ENCODE measurements around the gene UFD1.
A peak's percentile ranks its signal among the peaks of the same experiment; 100 is the strongest.

The UFD1 gene

DNA sequence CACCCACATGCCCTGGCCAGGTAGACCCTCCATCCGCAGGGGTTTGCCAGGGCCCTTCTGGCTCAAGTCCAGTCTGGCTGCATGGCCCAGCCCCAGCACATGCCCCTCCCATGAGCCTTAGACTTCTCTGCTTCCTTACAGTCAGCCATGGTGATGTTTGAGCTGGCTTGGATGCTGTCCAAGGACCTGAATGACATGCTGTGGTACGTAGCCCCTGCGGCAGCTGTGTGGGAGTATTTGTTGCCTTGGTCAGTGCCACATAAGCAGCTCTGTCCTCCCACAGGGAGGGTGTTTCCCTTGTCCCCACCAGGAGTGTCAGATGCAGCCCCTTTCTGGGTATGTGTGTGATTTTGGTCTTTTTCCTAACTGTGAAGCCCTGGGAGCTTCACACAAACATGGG lies 18.3 kb upstream of the UFD1 start:
- peak; percentile 66 for DNase-seq (ENCODE audit: low spot score)
- no peak for FAIRE-seq

DNA sequence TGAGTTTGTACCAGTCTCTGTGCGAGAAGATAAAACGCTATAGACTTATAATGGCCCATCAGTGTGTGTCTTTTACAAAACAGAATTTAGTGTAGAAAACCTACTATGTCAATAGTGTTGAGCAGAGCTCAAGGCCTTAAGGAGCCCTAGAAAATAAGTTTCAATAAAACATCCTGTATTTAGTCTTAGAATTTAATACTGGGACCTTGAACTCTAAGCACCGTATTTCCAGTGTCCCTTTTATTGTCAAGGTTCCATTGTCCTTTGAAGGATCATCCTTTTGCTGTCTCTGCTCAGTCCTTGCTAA lies 17.3 kb upstream of the UFD1 start:
- no peak for DNase-seq (ENCODE audit: low spot score)
- FAIRE-seq: no peak

DNA sequence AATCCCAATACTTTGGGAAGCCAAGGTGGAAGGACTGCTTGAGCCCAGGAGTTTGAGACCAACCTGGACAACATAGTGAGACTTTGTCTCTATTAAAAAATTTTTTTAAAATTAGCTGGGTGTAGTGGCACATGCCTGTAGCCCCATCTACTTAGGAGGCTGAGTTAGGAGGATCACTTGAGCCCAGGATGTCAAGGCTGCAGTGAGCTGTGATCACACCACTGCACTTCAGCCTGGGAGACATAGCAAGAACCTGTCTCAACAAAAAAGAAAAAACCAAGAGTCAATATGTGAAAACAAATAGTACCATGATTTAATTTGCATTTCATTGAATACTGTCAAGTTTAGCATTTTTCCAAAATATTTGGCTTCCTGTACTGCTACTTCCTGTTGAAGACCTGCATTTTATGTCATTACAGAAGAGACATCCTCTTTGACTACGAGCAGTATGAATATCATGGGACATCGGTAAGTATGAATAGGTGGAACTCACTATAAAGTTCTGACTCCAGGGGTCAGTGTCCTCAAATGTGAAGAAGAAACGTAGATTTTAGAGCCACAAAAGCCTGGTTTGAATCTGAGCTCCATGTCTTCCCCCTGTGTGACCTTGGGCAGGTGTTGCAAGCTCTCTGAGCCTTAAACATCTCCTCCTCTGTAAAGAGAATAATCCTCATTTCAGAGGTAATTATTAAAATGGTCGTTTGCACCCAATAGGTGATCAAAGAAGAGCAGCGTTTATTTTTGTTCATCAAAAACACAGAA lies 16.8 kb upstream of the UFD1 start:
- DNase-seq (ENCODE audit: low spot score) (no peak), FAIRE-seq (no peak)

- DNase-seq (ENCODE audit: low spot score): no peak
- FAIRE-seq: no peak
Observed at GRCh38 chr22:19494676-19495173, 15.7 kb upstream of the UFD1 start.

DNA sequence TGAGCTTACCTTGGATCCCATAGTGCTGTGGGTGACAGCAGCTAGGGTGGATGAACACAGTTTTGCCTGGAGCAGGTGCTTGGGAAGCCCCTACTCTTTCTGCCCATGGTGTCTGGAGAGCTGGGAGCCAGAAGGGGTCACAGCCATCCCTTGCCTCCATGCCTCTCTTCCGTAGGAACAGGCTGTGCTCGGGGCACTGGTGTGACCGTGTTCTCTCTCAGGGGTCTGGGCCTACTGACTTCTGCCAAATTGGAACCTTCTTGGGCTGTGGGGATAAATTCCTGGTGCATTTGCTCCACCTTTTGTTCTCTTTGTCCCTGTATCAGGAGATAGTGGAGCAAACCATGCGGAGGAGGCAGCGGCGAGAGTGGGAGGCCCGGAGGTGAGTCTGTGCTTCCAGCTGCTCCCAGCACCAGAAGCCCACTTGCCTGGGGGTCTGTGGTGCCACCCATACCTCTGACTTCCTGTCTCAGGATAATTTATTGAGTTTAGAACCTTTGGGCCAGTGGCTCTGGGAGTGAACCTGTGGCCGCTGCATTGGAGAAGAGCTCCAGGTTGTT lies 15.1 kb upstream of the UFD1 start:
- no peak for DNase-seq (ENCODE audit: low spot score)
- FAIRE-seq: no peak

DNA sequence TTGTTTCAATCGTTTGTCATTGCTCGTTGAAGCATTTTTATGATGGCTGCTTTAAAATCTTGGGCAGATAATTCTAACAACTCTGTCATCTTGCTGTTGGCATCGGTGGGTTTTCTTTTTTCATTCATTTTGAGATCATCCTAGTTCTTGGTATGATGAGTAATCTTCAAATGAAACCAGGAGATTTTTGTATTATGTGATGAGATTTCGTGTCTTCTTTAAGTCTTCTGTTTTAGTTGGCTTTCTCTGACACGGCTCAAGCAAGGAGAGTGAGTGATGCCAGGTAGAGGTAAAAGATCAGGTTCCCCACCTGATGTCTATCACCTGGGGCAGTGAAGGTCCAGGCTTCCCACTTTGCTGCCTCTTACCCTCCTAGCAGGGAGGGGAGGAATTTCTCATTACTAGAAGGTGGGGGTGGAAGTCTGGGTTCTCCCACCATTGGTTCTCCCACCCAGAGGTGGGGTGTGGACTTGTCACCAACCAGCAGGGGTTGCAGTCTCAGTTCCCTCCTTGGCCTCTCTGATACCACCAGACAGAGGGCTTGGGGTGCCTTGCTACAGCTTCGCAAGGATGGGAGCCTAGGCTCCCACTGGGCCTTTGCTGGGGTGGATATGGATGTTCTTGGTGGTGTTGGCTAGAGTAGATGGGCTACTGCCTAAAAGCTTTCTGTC lies 13.6 kb upstream of the UFD1 start:
- no peak for DNase-seq (ENCODE audit: low spot score)

DNA sequence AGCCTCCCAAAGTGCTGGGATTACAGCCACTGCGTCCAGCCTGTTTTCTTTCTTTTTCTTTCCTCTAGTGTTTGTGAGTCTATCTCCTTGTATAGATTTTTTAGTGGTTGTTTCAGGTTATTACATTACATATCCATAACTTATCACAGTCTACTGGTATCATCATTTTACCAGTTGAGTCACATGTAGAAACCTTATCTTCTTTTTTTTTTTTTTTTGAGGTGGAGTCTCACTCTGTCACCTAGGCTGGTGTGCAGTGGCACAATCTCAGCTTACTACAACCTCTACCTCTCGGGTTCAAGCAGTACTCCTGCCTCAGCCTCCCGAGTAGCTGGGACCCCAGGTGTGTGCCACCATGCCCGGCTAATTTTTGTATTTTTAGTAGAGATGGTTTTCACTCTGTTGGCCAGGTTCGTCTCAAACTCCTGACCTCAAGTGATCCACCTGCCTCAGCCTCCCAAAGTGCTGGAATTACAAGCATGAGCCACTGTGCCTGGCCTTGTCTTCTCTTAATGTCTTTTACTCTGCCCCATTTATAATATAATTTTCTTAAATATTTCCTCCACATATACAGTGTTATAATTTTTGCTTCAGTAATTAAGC lies 11.7 kb upstream of the UFD1 start:
- FAIRE-seq: no peak
- no peak for DNase-seq (ENCODE audit: low spot score)

More for the DNA sequence above, 13.6 kb upstream of the UFD1 start:
- FAIRE-seq: no peak

- FAIRE-seq: no peak
- no peak for DNase-seq (ENCODE audit: low spot score)
Observed at GRCh38 chr22:19488884-19489843, 10.2 kb upstream of the UFD1 start.

GRCh38 chr22:19488285-19488684 lies 9.3 kb upstream of the UFD1 start:
- DNase-seq (ENCODE audit: low spot score) (no peak), FAIRE-seq (no peak)

DNA sequence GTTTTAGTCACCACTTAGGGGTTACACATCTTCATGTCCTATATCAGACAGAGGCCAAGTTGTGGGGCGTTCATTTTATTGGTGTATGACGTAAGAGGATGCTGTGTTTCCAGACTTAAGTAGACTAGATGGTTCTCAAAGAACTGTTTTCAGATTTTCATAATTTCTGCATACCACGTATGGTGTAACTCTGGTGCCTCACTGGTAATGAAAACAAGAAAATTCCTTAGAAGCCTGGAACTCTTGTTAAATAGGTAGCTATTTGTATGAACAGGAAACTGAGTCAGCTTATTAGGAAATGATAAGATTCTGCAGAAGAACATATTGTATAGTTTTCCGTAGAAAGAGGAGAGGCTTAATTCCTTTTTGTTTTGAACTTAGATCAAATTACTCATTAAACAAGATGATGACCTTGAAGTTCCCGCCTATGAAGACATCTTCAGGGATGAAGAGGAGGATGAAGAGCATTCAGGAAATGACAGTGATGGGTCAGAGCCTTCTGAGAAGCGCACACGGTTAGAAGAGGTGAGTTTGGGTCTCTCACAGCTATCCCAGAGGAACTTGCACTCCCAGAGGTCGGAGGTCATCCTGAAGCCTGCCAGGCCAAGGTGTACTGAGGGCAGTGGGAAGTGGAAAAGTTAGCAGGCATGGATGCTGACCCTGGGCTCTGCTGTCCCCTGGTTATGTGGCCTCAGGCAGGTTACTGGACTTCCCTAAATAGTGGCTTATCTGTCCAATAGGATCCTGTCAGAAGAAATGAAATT lies 4.7 kb upstream of the UFD1 start:
- FAIRE-seq: no peak
- no peak for DNase-seq (ENCODE audit: low spot score)

GRCh38 chr22:19482297-19482696 lies 3.3 kb upstream of the UFD1 start:
- no peak for FAIRE-seq
- DNase-seq (ENCODE audit: low spot score): no peak

DNA sequence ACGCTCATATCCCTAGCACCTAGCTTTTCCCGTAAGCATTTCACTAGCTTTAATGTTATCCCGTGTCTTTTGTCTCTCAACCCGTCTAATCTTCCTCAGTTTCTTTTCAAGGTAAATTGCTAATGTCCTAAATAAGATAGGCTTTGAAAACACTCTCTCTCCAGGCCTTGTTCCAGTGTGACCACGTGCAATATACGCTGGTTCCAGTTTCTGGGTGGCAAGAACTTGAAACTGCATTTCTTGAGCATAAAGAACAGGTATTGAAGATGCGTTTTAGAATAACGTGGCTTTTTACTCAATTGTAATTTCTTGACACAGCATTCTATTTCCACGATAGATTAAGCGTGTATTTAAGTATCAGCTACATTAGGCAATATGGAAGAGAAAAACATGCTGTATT lies 1.8 kb upstream of the UFD1 start:
- FAIRE-seq (no peak), DNase-seq (ENCODE audit: low spot score) (no peak)

DNA sequence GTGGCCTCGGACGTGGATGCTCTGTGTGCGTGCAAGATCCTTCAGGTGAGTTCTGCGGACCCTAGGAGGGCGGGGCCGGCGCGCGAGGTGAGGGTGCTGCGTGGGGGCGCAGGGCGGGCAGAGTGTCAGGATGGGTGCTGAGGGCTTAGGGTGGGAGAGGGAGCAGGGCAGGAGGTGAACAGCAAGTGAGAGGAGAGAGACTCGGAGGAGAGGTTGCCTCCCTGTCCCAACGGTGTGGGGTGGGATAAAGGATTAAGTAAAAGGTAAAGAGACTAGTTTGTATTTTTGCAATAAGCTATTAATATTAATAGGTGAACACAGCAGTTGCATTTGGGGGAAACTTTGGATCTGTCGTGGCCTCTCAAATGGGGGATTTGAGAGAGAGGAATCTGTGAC lies 1.2 kb upstream of the UFD1 start:
- FAIRE-seq (no peak), DNase-seq (ENCODE audit: low spot score) (no peak)

- FAIRE-seq: peak; percentile 83
- DNase-seq (ENCODE audit: low spot score): peak; percentile 94
Observed at GRCh38 chr22:19479355-19480172, 571 bp upstream of the UFD1 start, which contains the start of gene CDC45. Gene CDC45 (plus strand): TSS chr22:19479920. CDS start chr22:19479969, 49 bp downstream.

- DNase-seq (ENCODE audit: low spot score) (no peak), FAIRE-seq (no peak)
Observed at GRCh38 chr22:19478045-19478900, 720 bp downstream of the UFD1 start.

GRCh38 chr22:19477321-19478044 lies 1.5 kb downstream of the UFD1 start:
- no peak for FAIRE-seq
- DNase-seq (ENCODE audit: low spot score): no peak

DNA sequence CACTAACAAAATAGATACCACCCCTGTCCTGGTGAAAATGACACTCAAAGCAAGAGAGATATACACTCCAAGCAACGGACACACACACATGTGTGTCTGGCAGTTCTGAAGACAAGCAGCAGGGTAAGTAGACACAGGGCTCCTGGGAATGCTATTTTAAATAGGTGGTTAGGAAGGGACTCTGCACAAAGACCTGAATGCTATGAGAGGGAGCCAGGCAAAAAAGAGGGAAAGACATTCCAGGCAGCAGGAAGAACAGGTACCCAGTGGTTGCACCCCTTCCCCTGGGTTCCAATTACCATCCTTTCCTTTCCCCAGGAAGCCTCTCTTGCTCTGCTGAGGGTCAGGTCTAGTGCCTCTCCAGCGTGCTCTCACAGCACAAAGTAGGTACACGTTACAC lies 3.0 kb downstream of the UFD1 start:
- FAIRE-seq: no peak
- DNase-seq (ENCODE audit: low spot score): no peak

DNA sequence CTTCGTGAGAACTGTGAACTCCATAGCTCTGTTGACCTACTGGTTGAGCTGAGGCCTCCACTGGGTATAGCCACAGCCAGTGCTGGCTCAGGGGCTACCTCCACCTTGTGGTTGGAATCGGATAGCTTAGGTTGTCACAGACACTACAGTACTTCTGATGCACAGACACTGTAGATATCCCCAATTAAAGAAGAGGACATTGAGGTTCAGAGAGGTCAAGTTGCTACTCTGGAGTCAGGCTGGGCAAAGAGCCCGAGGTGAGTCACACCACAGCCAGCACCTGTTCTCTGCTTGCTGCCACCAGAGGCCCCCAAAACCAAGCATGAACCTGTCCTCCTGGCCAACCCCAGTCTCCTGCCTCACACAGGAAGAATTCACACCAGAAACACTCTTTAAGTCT lies 5.4 kb downstream of the UFD1 start:
- DNase-seq (ENCODE audit: low spot score) (no peak), FAIRE-seq (no peak)

Measured in RCC 7860 (cell line).